Hepatocyte (in vitro differentiated cells): ENCODE results near the gene TNFAIP2. TPM values are rescaled to one million over a fixed set of nuclear protein-coding genes. Genes with fewer than 3 reads are reported as not detected.

Experiments
- DNase-seq: peaks from one replicate; pipeline ENCODE4 v3.0.0-alpha.2; 2016; ENCODE audit warnings: low spot score
- H2AFZ ChIP-seq: fragments of 200-600 bp; sonication (generic); 2 replicates; pipeline ENCODE4 v1.6.0; 2016; ENCODE audit warnings: antibody characterized with exemption, mild to moderate bottlenecking
- H3K27ac ChIP-seq: fragments of 200-600 bp; sonication (generic); 2 replicates; pipeline ENCODE4 v1.5.1; 2016; ENCODE audit warnings: mild to moderate bottlenecking
- H3K27me3 ChIP-seq: fragments of 200-600 bp; sonication (generic); 2 replicates; pipeline ENCODE4 v1.6.1; 2016
- H3K36me3 ChIP-seq: fragments of 200-600 bp; sonication (generic); replicated peaks from 2 replicates; pipeline ENCODE4 v1.5.1; 2016; ENCODE audit warnings: low read depth; ENCODE audit not compliant: insufficient read depth
- H3K4me1 ChIP-seq: fragments of 200-600 bp; sonication (generic); 2 replicates; pipeline ENCODE4 v1.5.1; 2016; ENCODE audit warnings: mild to moderate bottlenecking, moderate library complexity; ENCODE audit not compliant: insufficient read depth
- H3K4me2 ChIP-seq: fragments of 200-600 bp; sonication (generic); 2 replicates; pipeline ENCODE4 v1.6.0; 2016
- H3K4me3 ChIP-seq: fragments of 200-600 bp; sonication (generic); 2 replicates; pipeline ENCODE4 v1.5.1; 2016; ENCODE audit warnings: mild to moderate bottlenecking
- H3K79me2 ChIP-seq: fragments of 200-600 bp; sonication (generic); 2 replicates; pipeline ENCODE4 v1.6.0; 2017; ENCODE audit warnings: mild to moderate bottlenecking
- H3K9me2 ChIP-seq: fragments of 200-600 bp; sonication (generic); replicated peaks from 2 replicates; pipeline ENCODE4 v1.6.0; 2017; ENCODE audit warnings: mild to moderate bottlenecking; ENCODE audit not compliant: insufficient read depth
- H3K9me3 ChIP-seq: fragments of 200-600 bp; sonication (generic); 2 replicates; pipeline ENCODE4 v1.5.1; 2016; ENCODE audit warnings: low read depth, mild to moderate bottlenecking
- H4K20me1 ChIP-seq: fragments of 200-600 bp; sonication (generic); 2 replicates; pipeline ENCODE4 v1.6.0; 2016; ENCODE audit warnings: mild to moderate bottlenecking; ENCODE audit not compliant: insufficient read depth, poor library complexity, severe bottlenecking
- EZH2 ChIP-seq: fragments of 200-600 bp; sonication (generic); IDR thresholded peaks from 2 replicates; pipeline ENCODE4 v1.6.1; 2016; ENCODE audit warnings: antibody characterized with exemption, mild to moderate bottlenecking, borderline replicate concordance
- EZH2phosphoT487 ChIP-seq: fragments of 200-600 bp; sonication (generic); IDR thresholded peaks from one replicate; pipeline ENCODE4 v1.6.1; 2018; ENCODE audit warnings: antibody characterized with exemption, mild to moderate bottlenecking, low read depth, moderate library complexity; ENCODE audit not compliant: unreplicated experiment, severe bottlenecking
- WGBS: methylation state at CpG from one replicate; pipeline ENCODE4 v1.1.6; 2016; ENCODE audit warnings: low lambda C conversion rate; ENCODE audit errors: missing lambda C conversion rate; 5-methylcytosine and 5-hydroxymethylcytosine counted together
- polyA plus RNA-seq: library from polyadenylated mRNA; unstranded; fragments of >200 nt; fragmentation: Nextera tagmentation; extraction: Ambion mirVana; gene quantifications from 2 replicates; pipeline ENCODE4 v1.2.1, GENCODE V29; 2016
- total RNA-seq: library from RNA; depleted of rRNA; stranded (reverse); fragments of >200 nt; gene quantifications from 2 replicates; pipeline ENCODE4 v1.2.3, GENCODE V29; 2014
- TF ChIP-seq, protein P1 (sequence below): fragments of 200-600 bp; sonication (generic); IDR thresholded peaks from 2 replicates; pipeline ENCODE4 v1.5.1; 2016; ENCODE audit warnings: antibody characterized with exemption, mild to moderate bottlenecking; ENCODE audit not compliant: poor library complexity

The TNFAIP2 gene
- total and polyA plus RNA-seq, 2 experiments from 2014 or later: 14.2 to 16.0 TPM

DNA sequence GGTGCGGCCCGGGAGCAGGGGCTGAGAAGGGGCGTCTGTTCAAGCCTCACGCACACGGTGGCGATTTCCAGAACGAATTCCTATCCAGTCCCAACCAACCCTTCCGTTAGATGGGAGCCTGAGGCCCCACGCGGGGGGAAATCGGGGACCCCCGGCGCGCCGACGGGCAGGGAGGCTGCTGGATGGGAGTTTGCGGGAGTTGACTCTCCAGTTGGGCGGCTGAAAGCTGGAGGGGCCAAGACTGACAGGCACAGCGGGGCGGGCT is 18.9 kb upstream of the TNFAIP2 start:
- Histone ChIP-seq H3K27me3 (no peaks in the 10 kb centered on the region), H4K20me1 (no peaks in the 10 kb centered on the region), H3K4me2 (peak overlapping the region; percentile 70), H3K27ac (no peak overlapping the region), H3K4me3 (no peak overlapping the region), H3K9me3 (no peaks in the 10 kb centered on the region), H3K4me1 (peaks cover 29% of the 10 kb centered on the region), H3K36me3 (no peaks in the 10 kb centered on the region), H2AFZ (no peak overlapping the region), H3K9me2 (no peaks in the 10 kb centered on the region), H3K79me2 (no peaks in the 10 kb centered on the region)
- WGBS: 77% methylated on average over 18 of the region's 20 CpGs
- TF ChIP-seq, protein P1, sequence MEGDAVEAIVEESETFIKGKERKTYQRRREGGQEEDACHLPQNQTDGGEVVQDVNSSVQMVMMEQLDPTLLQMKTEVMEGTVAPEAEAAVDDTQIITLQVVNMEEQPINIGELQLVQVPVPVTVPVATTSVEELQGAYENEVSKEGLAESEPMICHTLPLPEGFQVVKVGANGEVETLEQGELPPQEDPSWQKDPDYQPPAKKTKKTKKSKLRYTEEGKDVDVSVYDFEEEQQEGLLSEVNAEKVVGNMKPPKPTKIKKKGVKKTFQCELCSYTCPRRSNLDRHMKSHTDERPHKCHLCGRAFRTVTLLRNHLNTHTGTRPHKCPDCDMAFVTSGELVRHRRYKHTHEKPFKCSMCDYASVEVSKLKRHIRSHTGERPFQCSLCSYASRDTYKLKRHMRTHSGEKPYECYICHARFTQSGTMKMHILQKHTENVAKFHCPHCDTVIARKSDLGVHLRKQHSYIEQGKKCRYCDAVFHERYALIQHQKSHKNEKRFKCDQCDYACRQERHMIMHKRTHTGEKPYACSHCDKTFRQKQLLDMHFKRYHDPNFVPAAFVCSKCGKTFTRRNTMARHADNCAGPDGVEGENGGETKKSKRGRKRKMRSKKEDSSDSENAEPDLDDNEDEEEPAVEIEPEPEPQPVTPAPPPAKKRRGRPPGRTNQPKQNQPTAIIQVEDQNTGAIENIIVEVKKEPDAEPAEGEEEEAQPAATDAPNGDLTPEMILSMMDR: no peak
- TF ChIP-seq EZH2 (no peak), EZH2phosphoT487 (no peak)
- DNase-seq: no peak

DNA sequence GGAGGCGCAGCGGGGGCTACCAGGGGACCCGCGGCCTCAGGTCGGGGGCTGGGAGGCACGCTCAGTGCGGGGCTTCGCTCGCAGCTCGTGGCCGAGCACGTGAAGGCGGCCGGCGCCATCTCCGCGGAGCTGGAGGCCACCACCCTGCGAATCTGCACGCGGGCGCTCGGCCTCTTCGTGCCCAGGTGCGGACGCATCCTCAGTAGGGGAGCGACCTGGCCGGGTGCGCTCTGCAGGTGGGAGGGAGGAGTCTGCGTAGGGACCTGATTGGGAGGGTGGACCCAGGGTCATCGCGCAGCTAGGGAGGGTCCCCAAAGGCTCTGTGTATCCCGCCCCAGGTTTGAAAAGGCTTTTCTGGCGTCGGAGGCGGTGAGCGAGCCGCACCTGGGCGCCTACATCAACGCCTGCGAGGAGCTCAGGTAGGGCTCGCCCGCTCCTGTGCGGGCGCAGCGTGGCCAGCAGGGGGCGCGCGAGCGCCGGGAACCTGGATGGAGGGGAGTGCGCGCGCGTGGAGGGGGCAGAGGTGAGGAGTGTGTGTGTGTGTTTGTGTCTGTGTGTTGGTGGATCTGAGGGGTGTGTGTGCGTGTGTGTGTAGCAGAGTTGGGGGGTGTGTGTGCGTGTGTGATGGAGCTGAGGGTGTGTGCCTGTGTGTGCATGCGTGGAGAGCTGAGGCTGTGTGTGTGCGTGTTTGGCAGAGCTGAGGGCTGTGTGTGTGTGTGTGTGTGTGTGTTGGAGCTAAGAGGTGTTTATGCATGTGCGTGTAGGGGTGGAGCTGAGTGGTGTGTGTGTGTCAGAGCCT is 18.4 kb upstream of the TNFAIP2 start:
- 22% methylated on average over 44 of the region's 59 CpGs for WGBS

DNA sequence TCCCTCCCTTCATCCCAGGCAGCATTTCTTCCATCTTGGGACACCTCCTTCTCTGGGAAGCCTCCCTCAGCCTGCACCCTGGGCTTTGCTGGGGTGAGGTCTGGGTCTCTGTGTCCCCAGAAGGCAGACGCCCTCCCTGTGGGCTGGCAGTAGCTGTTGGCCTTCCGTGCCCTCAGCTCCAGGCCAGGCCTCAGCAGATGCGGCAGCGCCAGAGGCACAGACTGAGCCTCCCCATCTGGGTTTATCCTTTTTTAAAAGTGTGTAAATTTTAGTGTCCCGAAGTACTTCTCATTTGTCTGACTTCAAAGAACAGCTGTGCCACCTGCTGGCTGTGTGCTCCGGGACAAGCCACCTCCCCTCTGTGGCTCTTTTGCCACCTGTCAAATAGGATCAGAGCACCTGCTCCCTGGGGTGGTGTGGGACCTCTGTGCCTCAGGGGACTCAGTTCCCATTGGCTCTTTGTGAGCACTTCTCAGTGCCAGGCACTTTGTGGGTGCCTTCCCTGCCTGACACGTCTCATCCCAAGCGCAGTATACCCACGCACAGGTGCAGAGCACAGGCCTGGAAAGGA is 17.6 kb upstream of the TNFAIP2 start:
- H3K4me3 ChIP-seq: no peak overlapping the region
- DNase-seq: no peak
- H3K27ac ChIP-seq: no peak overlapping the region
- H3K9me2 ChIP-seq: no peaks in the 10 kb centered on the region
- no peaks in the 10 kb centered on the region for H3K79me2 ChIP-seq
- H3K4me2 ChIP-seq: no peak overlapping the region
- H4K20me1 ChIP-seq: no peaks in the 10 kb centered on the region
- no peak overlapping the region for H2AFZ ChIP-seq
- H3K36me3 ChIP-seq: no peaks in the 10 kb centered on the region
- H3K9me3 ChIP-seq: no peaks in the 10 kb centered on the region
- TF ChIP-seq, protein P1: peak; percentile 21
- TF ChIP-seq EZH2phosphoT487 (no peak), EZH2 (no peak)
- no peaks in the 10 kb centered on the region for H3K27me3 ChIP-seq
- peaks cover 27% of the 10 kb centered on the region for H3K4me1 ChIP-seq
- 90% methylated on average over 9 of the region's 9 CpGs for WGBS

More for the DNA sequence above, 18.4 kb upstream of the TNFAIP2 start:
- no peaks in the 10 kb centered on the region for H3K79me2 ChIP-seq
- DNase-seq: peak; percentile 87
- H3K27me3 ChIP-seq: no peaks in the 10 kb centered on the region
- H4K20me1 ChIP-seq: no peaks in the 10 kb centered on the region
- H3K9me2 ChIP-seq: no peaks in the 10 kb centered on the region
- H3K9me3 ChIP-seq: no peaks in the 10 kb centered on the region
- peaks cover 27% of the 10 kb centered on the region for H3K4me1 ChIP-seq
- TF ChIP-seq EZH2 (no peak), EZH2phosphoT487 (no peak)
- TF ChIP-seq, protein P1: peak; percentile 100
- H3K4me2 ChIP-seq: peak overlapping the region; percentile 70
- no peak overlapping the region for H3K4me3 ChIP-seq
- H3K36me3 ChIP-seq: no peaks in the 10 kb centered on the region
- no peak overlapping the region for H2AFZ ChIP-seq
- no peak overlapping the region for H3K27ac ChIP-seq
